GM18517 (cell line): ENCODE data around the gene SEC22A.

Experiments
- ATAC-seq: cut with Tn5 transposase; IDR thresholded peaks from one replicate; pipeline ENCODE4 v1.9.1; 2021; ENCODE audit warnings: mild to moderate bottlenecking, moderate library complexity; ENCODE audit not compliant: unreplicated experiment

Gene SEC22A

DNA sequence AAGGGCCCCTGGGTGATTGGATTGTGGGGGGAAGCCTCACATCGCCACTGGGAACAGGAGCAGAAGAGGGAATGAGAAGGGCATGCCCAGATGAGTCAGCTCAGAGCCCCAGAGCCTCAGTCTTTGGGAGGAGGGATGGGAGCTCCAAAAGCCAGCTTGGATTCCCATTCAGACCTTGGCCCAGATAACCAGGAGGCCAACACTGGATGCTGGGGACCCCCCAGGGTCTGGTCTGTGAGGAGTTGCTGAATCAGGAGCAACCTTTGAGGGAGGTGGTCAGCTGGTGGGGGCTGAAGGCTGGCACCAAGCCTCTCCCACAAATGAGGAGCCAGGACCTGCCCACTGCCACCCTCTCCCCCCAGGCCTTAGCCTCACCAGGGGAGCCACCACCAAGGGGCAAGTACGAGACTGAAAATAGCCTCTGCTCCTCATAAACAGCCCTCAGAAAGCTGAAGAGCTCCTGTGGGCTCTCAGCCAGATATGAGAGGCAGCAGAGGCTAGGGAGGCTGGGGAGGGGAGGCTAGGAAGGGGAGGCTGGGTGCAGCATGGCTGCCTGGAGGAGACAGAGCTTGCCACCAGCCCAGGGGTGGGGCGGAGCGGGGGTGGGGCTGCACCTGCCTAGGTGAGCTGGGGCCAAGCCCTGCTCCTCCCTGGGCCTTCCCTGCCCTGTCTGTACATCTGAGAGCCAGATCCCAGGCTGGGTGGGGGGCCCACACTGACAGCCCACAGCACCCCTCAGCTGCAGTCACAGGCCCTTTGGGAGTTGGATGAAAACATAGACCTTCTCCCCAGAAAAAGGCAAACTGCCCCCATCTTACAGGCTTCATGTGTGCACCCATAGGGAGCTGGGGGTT, 99.8 kb downstream of the SEC22A start:
- no peak for ATAC-seq

DNA sequence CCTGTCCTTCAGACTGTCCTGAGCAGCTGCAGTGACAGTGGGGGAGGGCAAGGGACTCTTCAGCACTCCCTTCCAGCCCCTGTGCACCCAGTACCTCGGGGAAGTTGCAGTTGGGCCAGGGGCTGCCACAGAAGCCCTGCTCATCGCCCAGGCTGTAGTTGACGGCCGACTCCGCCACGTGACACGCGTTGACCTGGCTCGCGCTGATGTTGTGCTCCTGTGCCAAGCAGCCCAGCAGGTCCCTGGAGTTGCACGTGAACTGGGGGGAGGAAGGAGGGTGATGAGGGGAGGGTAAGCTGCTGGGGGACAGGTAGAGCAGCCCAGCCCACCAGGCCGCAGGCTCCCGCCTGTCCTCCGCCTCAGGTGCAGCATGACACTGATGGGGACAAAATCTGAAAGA, 101.2 kb downstream of the SEC22A start:
- ATAC-seq: no peak

DNA sequence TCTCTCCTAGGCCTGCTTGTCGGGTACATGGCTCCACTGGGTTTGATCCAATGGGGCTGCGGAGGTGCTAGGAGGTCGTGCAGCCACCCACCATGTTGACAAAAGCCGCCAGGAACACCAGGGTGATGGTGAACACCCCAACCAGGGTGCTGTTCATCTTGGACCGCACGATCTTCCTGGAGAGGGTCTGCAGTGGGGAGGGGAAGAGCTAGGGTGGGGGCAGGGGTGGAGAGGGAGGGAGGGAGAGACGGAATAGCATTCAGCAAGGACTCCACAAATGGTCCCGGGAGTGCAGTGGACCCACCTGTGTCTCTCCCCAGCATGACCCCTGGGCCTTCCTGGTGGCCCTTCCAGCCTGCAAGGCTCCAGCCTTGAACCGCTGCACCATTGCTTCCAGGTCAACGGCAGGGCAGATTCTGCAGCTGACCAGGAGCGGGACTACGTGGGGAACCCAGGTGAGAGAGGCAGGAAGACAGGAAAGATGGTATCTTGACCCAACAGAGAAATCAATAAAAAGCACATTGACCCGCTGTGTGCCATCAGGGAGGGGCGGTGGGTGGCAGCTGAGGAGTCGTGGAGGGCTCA, 102.3 kb downstream of the SEC22A start:
- no peak for ATAC-seq

DNA sequence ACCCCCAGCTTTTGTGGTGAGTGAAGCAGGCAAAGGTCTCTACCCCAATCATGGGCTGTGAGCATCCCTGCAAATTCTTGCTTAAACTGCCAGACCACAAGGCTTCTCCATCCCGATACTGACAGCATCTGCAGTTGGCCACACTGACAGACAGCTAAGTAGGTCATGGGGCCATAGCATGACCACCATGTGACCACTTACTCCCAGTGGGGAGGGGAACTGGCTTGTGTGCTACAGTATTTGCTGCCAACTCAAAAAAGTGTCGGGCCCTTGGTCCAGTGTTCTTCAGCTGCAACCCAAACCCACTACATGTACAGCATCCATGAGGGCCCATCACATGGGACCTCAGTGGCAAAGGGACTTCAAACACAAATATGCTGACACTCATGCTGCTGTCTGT, 103.4 kb downstream of the SEC22A start:
- no peak for ATAC-seq

DNA sequence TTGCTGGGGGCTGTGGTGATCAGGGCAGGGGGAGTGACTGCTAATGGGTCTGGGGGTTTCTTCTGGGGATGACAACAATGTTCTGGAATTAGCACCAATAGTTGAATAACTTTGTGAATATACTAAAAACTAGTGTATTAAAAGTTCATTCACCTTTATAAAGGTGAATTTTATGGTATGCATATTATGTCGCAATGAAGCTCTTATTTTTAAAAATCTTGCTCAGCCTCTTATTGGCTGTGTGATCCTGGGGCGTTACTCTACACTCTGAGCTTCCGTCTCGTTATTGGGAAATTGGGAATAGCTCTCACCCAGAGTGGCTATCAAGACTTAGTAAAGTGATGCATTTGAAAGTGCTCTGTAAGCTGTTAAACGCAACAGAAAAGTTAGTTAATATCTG, 105.3 kb downstream of the SEC22A start:
- no peak for ATAC-seq

DNA sequence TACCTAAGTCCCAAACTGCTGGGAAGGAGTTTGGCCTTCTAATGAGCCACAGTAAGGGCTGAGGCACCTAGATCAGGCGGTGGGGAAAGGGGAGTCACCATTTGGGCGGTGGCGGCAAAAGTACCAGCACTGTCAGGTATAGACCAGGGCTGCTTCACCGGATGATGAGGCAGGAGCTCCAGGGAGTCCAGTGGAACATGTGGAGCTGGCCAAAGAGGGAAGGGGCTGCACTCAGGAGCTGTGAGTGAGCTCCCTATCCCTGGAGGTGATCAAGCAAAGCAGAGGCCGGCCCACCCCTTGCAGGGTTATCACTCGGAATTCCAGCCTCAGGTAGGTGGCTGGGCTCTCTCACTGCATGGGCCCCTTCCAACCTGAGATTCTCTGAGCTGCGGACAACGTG, 108.4 kb downstream of the SEC22A start:
- ATAC-seq: no peak

DNA sequence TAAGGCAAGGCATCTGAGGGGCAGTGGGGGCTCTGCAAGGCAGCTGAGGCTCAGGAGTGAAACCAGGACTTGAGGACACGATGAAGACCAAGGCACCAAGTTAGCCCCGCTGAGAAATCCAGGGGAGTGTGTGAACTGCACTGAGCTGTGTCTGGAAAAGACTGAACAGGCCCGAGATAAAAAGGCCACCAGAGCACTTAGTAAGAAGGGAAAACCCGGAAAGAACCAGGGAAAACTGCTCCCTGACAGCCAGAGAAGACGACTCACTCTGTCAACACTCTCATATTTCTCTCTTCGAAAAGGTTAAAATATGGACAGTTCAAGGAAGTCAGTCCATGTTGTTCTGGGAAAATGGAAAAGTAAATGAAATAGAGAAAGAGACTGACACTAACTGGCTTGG, 109.0 kb downstream of the SEC22A start:
- ATAC-seq: no peak

DNA sequence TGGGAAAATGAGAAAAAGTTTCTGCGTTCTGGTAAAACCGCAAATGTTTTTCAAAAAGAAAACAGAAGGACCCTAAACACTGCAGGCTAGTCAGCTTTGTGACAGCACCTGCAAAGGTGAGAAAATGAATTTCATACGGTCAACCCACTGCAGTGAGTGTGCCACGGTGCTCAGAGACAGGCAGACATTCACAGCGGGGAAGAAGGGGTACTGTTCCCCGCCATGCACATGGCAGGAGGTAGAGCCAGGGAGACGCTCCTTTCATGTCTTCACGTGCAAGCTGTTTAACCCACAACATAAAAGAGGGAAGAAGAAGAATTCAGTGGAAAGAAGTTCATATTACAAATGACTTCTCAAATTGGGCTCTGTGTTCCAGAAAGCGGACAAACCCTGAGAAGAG, 109.5 kb downstream of the SEC22A start:
- no peak for ATAC-seq

DNA sequence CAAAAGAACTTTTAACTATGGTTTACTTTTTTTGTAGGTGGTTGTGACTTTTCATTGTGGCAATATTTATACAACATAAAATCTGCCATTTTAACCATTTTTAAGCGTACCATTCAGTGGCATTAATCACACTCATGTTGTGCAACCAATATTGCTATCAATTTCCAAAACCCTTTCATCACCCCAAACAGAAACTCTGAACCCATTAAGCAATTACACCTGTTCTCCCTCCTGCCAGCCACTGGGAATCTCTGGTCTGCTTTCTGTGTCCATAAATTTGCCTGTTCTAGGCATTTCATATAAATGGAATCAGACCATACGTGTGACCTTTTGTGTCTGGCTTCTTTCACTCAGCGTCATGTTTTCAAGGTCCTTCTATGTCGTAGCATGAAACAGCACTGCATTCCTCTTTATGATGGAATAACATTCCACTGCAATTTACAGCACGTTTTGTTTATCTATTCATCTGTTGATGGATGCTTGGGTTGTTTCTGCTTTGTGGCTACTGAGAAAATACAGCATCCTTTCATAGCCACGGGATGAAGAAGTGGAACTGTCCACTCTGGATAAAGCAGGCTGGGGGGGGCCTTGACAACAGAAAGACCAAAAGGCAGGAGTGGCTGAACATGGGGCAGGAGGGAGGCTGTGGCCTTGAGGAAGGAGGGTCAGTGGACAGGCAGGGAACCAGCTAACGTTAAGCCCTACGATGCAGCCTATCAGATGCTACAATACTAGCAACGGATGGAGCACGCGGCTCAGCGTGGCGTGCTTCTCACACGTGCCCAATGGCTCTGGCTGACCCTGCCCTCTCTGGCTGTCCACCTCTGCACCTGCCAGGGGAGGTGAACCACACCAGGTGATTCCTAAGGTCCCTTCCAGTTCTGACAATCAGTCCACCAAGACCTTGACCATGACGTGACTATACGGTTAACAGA, 110.9 kb downstream of the SEC22A start:
- ATAC-seq: no peak

DNA sequence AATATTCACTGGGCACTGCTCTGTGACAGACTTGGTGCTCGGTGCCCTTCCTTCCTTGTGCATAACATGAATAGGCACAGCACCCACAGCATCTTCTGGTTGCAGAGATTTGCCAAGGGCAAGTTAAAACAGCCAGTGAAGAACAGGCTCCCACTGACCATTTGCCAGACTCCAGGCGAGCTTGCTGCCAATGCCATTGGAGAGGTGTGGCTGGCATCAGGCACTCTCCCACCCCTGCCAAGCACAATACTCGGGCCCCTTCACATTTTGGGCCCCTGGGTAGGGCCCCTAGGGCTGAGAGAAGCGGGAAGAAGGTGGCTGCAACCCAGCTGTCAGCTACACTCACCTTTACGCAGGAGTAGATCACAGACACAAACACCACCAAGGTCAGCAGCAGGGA, 112.1 kb downstream of the SEC22A start:
- no peak for ATAC-seq

DNA sequence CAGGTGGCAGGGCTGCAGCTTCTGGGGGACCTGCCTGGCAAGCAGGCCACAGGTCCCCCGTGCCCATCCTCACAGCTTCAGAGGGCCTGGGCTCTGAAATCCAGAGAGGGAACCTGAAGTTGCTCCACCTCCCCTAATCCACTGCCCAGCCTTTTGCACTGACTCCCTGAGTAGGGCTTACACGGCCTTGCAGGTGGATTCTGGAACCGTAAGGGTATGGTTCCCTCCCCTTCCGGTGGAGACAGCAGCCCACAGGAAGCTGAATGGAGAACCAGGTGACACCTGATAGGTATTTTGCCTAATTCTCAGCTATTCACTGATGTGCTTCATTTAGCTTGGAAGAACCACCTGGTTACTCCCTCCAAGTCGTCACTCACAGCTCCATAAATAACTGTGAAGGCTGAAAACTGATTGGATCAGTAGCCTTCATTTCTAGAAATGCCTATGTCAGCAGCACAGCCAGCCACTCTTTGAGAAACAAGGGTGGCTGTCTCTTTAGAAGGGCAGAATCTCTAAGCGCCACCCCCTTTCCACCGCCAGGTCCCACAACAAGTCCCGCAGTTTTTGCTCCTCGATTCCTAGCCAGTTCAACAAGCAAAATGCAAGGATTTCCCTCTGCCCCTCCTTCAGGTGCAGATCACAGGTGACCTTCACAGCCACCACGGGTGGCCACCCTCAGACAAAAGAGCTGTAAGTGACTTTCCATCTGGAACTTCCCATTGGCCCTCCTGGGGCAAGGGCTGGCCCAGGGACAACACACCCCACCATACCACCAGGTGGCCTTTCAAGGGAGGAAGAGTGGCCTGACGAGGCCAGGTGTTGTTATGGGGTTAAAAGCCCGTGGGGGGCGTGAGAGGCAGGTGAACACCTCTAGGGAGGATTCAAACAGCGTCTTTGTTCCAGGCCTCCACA, 112.9 kb downstream of the SEC22A start:
- ATAC-seq: no peak

DNA sequence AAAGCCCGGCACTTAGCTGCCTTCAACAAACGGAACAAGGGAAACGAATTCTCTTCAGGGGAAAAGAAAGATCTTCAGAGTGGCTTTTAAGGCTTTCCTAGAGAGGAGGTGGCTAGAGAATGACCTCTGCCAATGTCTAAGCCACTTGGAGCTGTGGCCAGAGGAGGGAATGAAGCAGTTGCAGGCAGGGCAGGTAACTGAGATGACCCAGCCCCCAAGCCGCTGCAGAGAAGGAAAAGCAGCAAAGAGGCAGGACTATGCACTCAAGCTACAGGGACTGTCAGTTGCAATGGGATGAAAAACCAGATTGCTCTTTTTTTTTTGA, 113.5 kb downstream of the SEC22A start:
- no peak for ATAC-seq

DNA sequence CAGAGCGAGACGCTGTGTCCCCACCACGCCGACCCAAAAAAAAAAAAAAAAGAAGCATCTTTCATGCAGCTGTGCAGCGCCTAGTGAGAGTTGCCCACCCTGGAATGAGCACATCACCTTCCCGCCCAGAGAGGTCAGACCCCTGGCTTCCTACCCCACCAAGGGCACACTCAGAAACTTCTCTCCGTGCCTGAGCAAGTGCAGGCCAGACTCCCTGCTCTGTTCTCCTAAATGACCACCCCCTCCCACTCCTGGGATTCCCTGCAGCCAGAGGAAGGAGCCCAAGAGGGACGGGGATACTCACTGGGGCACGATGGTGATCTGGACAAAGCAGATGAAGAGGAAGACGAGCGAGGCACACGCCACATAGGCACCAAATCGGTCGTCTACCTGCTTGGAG, 116.0 kb downstream of the SEC22A start:
- ATAC-seq: no peak

DNA sequence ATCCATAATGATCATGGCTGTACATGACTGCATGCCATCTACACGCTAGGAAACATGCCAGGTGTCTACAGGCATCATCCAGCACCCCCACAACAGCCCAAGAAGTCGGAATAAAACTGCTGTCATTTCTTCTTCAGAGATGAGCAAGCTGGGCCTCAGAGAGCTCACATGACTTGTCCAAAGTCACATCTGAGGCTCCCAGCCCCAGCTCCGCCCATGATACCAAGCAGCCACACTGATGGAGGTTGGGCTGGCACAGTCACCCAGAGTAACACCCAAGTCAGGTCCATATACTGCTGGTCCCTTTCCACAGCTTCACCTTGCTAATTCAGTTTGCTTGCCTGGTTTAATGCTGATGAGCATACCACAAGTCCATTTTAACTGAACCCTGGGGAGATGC, 116.6 kb downstream of the SEC22A start:
- no peak for ATAC-seq

DNA sequence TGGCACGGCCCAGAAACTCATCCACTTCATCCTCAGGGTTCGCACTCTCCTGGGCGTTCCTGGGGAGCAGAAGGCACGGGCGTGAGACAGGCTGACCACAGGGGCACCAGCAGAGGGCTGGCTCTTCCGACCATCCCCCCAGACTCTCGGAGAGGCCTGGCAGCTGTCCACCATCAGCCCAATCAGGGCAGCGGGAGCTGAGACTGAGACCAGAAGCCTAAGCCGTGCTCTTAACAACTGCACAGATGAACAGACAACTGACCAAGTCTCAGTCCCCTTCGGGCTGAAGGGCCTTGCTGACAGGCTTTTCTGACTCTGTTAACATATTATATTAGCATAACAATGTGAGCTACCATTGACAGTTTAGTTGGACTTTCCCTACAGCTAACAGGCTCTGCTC, 118.0 kb downstream of the SEC22A start:
- ATAC-seq: no peak

DNA sequence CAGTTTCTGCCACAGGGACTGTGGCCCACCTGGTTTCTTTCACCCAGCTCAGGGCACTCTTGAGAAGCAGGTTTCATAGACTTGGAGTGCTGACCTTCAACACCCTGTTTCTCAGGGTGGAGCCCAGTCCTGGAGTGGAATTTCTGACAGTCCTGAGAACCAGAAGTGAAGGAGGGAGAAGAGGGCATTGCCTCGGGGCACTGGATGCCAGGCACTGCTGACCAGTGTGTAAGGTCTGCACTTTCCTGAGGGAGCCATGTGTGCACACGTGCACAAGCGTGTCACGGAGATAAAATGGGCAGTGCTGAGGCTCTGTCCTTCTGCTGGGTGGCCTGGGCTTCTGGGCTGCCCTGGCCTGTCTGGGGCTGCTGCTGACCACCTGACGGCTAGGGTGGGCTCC, 118.5 kb downstream of the SEC22A start:
- no peak for ATAC-seq

DNA sequence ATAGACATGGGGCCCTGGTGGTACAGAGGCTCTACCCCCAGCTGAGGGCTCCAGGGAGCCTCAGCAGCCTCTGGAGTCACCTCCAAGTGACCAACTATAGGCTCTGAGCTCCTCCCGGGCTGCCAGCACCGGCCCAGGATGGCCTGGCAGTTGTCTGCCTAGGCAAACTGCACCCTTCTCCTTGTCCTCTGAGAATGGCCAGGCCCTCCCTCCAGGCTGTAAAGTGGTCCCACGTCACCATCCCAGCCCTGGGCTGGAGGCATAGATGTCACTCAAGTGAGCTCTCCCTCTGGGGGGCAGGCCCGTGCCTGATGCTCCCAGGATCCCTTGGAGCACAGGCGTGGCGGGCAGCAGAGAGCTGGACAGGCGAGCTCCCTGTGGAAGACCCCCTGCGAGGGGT, 120.1 kb downstream of the SEC22A start:
- no peak for ATAC-seq

DNA sequence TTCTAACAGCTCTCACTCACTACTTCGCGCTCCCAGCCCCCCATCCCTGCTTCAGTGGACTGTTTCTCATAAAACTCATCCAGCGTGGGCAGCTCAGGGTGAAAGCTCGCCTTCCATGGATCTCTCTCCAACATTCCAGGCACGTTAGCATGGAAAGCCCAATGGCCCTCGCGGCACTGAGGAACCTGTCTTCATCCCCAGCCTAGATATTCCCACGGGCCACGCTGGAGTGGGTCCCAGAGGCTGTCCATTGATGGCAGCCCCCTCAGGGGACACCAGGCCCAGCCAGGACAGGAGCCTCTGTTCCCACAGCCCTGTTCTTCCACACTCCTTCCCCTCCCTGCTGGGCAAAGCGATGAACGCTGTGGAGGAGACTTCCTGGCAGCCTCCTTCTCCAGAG, 121.1 kb downstream of the SEC22A start:
- ATAC-seq: no peak
